Effector memory CD4-positive, alpha-beta T cell (primary cell): ENCODE data around the gene PCMTD2.
"Not testable (repeated sequence)": the region's sequence is repeated elsewhere in the genome, so short reads cannot be mapped to it uniquely, and the experiment has no call there.

Experiments used
- DNase-seq, 3 donors: peaks; one replicate each; pipeline ENCODE4 v3.0.0-alpha.2; 2020
- H3K27ac ChIP-seq: 2 replicates; pipeline ENCODE4 v1.7.0; 2013; ENCODE audit warnings: mild to moderate bottlenecking, low read length, moderate library complexity; ENCODE audit not compliant: insufficient read depth, poor library complexity, severe bottlenecking
- H3K27me3 ChIP-seq: replicated peaks from 2 replicates; pipeline ENCODE4 v1.7.0; 2013; ENCODE audit warnings: mild to moderate bottlenecking, low read length; ENCODE audit not compliant: insufficient read depth, control insufficient read depth, poor library complexity, severe bottlenecking
- H3K36me3 ChIP-seq: 2 replicates; pipeline ENCODE4 v1.7.0; 2013; ENCODE audit warnings: mild to moderate bottlenecking, low read length, moderate library complexity; ENCODE audit not compliant: control insufficient read depth, insufficient read depth
- H3K4me1 ChIP-seq: 2 replicates; pipeline ENCODE4 v1.7.0; 2013; ENCODE audit warnings: low read length, mild to moderate bottlenecking; ENCODE audit not compliant: control insufficient read depth, insufficient read depth, poor library complexity, severe bottlenecking
- H3K4me3 ChIP-seq: 2 replicates; pipeline ENCODE4 v1.7.0; 2013; ENCODE audit warnings: low read length, low read depth, mild to moderate bottlenecking; ENCODE audit not compliant: insufficient read depth, poor library complexity, severe bottlenecking
- H3K9me3 ChIP-seq: 2 replicates; pipeline ENCODE4 v1.7.0; 2013; ENCODE audit warnings: mild to moderate bottlenecking, low read length, moderate library complexity; ENCODE audit not compliant: control insufficient read depth

PCMTD2 gene

DNA sequence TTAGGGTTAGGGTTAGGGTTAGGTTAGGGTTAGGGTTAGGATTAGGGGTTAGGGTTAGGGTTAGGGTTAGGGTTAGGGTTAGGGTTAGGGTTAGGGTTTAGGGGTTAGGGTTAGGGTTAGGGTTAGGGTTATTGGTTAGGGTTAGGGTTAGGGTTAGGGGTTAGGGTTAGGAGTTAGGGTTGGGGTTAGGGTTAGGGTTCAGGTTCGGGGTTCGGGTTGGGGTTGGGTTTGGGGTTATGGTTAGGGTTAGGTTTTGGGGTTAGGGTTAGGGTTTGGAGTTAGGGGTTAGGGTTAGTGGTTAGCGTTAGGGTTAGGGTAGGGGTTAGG, 31.7 kb downstream of the PCMTD2 start:
- not testable (repeated sequence) for DNase-seq, H3K27ac ChIP-seq, H3K36me3 ChIP-seq, H3K4me3 ChIP-seq, H3K4me1 ChIP-seq, H3K27me3 ChIP-seq, H3K9me3 ChIP-seq

DNA sequence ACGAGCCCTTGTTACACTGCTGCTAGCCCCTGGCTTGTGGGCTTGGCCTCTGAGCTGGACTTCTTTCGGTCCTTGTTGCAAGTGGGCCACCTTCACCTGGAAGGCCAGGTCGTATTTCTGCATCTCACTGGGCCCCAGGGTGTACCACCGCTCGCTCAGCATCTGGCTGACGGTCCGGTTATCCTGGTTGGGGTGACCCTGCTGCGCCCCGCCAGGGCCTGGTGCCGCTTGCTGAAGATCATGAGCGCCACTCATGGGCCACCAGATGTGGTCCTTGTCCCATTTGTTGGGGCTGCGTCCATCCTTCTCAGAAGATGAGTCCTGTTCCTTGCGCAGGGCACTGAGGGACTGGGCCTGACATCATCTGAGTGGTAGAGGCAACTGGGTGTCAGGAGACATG, 36.6 kb downstream of the PCMTD2 start:
- not testable (repeated sequence) for H3K27me3 ChIP-seq, H3K27ac ChIP-seq, H3K36me3 ChIP-seq, DNase-seq, H3K4me1 ChIP-seq, H3K4me3 ChIP-seq, H3K9me3 ChIP-seq

DNA sequence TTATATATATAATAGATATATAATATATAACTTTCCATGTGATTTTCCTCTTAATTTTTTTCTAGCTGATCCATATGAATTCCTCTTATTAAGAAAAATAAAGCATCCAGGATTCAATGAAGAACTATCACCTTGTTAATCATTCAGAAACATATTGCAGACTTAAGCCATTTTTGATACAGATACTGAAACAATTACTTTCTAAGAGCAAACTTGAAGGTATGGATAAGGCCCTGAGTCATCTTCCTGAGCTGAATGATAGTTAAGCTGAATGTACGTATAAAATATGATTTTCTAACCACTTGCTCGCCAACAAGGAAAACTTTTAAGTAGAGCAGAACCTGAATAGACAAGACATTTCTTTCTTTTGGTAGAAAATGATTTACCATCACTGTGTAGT, 47.5 kb downstream of the PCMTD2 start:
- H3K4me3 ChIP-seq, H3K9me3 ChIP-seq, H3K4me1 ChIP-seq, H3K36me3 ChIP-seq, DNase-seq, H3K27me3 ChIP-seq, H3K27ac ChIP-seq: not testable (repeated sequence)

DNA sequence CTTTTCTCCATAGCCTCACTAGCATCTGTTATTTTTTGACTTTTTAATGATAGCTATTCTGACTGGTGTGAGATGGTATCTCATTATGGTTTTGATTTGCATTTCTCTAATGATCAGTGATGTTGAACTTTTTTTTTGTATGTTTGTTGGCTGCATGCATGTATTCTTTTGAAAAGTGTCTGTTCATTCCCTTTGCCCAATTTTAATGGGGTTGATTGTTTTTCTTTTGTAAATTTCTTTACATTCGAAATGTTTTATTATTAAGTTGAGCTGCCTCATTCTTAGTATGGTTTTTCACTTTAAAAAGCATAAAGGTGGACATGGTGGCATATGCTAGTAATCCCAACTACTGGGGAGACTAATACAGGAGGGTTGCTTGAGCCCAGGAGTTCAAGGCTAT, 58.2 kb downstream of the PCMTD2 start:
- H3K27me3 ChIP-seq, H3K36me3 ChIP-seq, H3K4me1 ChIP-seq, H3K4me3 ChIP-seq, DNase-seq, H3K9me3 ChIP-seq, H3K27ac ChIP-seq: not testable (repeated sequence)

DNA sequence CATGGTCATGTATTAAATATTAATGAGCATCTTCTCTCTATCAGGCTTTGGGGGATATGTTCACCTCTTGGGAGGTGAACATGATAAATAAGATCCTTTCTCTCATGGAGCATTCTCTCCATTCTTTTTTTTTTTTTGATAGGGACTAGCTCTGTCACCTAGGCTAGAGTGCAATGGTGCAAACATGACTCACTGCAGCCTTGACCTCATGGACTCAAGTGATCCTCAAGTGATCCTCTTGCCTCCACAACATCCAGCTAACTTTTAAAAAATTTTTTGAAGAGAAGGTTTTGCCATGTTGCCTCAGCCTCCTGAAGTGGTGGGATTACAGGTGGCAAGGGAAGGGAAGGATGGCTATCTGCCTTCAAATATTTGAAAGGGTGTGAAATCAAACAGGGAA, 59.8 kb downstream of the PCMTD2 start:
- not testable (repeated sequence) for H3K9me3 ChIP-seq, H3K4me1 ChIP-seq, DNase-seq, H3K4me3 ChIP-seq, H3K36me3 ChIP-seq, H3K27ac ChIP-seq, H3K27me3 ChIP-seq

DNA sequence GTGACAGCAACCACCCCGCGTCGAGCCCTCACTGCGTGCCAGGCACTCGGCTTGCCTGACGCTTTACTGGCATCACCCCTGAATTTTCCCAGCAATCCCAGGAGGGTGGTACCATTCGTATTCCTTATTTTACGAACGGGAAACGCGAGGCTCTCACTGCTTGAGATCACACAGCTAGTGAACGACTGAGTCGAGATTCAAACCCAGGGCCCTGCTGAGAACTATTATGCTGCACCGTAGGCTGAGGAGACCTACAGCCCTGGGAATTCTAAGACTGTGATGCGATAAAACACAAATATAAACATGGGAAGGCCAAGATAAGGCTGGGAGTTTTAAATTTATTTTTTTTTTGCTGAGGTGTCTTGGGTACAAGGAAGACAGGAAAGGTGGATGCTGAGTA, 60.3 kb downstream of the PCMTD2 start:
- H3K36me3 ChIP-seq, DNase-seq, H3K4me3 ChIP-seq, H3K9me3 ChIP-seq, H3K27me3 ChIP-seq, H3K4me1 ChIP-seq, H3K27ac ChIP-seq: not testable (repeated sequence)

DNA sequence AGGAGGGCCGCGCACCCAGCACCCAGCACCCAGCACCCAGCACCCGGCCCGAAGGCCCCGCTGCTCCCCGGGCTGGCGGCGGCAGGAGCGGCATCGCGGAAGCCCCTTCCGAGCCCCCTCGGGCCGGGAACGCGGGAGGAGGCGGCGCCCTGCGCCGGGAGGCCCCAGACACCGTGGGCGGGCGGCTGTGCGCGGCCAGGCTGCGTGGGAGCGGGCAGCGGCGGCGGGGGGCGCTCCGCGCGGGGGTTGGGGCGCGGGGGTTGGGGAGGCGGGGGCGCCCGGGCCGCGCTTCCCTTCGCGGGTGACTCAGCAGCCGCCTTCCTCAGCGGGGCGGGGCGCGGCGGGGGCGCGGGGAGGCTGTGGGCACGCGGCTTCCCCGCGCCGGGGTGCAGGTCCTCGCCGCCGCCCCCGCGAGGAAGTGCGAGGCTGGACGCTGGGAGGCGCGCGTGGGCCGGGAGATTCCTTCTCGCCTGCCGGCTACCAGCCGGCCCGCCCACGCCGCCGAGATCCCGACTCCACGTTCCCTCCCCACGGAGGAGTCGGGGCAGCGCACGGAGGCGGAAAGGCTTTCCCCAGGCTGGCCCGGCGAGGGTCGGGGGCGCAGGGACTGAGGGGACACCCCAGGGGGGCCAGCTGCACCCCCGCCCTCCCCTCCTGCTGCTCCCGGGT, 61.0 kb downstream of the PCMTD2 start:
- H3K4me3 ChIP-seq, H3K4me1 ChIP-seq, DNase-seq, H3K27ac ChIP-seq, H3K9me3 ChIP-seq, H3K36me3 ChIP-seq, H3K27me3 ChIP-seq: not testable (repeated sequence)

DNA sequence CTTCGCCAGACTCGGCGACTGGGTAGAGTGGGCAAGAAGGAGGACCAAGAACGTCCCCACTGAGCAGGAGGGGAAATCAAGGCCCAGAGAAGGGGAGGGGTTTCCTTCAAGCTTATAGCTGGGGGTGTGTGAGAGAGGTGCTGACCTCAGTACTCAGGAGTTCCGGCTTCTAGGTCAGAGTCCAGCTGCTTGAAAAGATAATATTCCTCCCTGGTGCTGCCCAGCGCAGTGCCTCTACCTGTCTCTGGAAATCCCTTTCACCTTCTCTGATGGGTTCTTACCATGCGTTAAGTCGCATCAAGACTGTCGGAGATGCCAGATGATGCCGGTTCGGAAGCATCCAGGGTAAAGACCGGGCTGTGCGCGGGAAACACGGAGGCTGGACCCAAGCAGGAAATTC, 61.8 kb downstream of the PCMTD2 start:
- not testable (repeated sequence) for H3K9me3 ChIP-seq, H3K36me3 ChIP-seq, H3K27me3 ChIP-seq, H3K4me3 ChIP-seq, H3K27ac ChIP-seq, H3K4me1 ChIP-seq, DNase-seq

DNA sequence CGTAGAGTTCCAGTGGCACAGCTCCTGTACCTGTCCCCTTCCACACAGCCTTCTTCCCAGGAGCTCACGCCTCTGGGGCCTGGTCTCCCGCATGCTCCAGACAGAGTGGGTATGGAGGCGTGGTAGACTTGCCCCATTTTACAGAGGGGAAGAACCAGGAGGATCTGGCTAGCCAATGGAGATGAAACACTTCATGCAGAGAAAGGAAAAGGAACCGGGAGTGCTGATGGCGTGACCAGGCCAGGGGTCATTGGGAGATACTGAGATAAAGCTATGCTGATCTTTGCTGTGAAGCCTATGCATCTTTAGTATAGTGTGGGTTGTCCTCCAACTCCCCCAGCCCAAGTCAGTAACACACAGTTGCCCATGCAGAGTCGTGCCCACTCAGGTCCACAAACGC, 62.5 kb downstream of the PCMTD2 start:
- not testable (repeated sequence) for H3K36me3 ChIP-seq, H3K4me3 ChIP-seq

DNA sequence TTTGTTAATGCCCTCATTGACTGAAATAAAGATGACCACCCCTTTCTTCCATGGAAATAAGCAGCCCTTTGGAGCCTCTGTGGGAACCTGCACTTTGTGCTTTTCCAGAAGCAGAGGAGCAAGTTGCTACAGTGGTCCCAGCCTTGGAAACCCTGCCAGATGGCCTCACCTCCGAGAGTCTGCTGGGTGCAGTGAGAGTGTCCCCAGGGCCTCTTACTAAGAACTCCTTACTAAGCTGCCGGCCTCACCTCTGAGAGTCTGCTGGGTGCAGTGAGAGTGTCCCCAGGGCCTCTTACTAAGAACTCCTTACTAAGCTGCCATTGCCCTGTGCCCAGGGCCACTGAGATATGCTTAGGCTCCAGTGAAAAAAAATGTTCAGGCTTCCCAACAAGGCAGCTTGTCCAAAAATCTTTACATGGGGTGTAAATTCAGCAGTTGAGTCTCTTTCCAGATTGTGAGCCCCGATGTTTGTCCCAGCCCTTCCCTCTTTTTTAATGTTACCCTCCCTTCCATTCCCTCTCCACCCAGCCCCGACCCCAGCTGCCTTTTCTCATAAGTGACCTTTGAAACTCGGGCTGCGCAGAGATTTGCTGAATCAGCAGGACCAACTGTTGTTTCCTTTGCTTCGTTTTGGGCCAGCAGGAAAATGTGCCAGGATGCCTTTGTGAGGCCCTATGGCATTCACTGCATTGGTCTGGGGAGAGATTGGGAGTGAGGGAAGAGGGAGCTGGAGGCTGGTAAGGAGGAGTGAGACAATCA, 66.7 kb downstream of the PCMTD2 start:
- H3K27me3 ChIP-seq, H3K27ac ChIP-seq, DNase-seq, H3K4me1 ChIP-seq, H3K36me3 ChIP-seq, H3K9me3 ChIP-seq, H3K4me3 ChIP-seq: not testable (repeated sequence)

More for the DNA sequence above, 62.5 kb downstream of the PCMTD2 start:
- not testable (repeated sequence) for H3K27ac ChIP-seq, DNase-seq, H3K4me1 ChIP-seq, H3K27me3 ChIP-seq, H3K9me3 ChIP-seq
